GM12878 (cell line): Measurements from ENCODE around the gene AGO4. TPM values are rescaled to one million over a fixed set of nuclear protein-coding genes. Genes with fewer than 3 reads are reported as not detected.

Experiments used
- ATF7 ChIP-seq: fragments of 450-650 bp; IDR thresholded peaks from 2 replicates; pipeline ENCODE4 v1.6.1; 2016; ENCODE audit warnings: low read depth, mild to moderate bottlenecking
- BACH1 ChIP-seq: fragments of 450-650 bp; IDR thresholded peaks from 2 replicates; pipeline ENCODE4 v1.6.1; 2017; ENCODE audit warnings: mild to moderate bottlenecking, borderline replicate concordance
- BCL11A ChIP-seq: IDR thresholded peaks from 2 replicates; pipeline ENCODE4 v1.6.1; 2011; ENCODE audit warnings: low read depth, low read length
- CHD2 ChIP-seq: IDR thresholded peaks from 2 replicates; pipeline ENCODE4 v1.6.1; 2011; ENCODE audit warnings: low read depth, low read length, improper control_type of control experiment, borderline replicate concordance
- CTCF ChIP-seq, 3 experiments: IDR thresholded peaks in 2 of 3; conservative IDR thresholded peaks in 1 of 3; 2 replicates each; pipeline ENCODE4 v1.5.1; 2011; ENCODE audit warnings: low read depth in 3 of 3, low read length in 3 of 3, mild to moderate bottlenecking in 3 of 3, control low read depth in 2 of 3, moderate library complexity in 2 of 3, inconsistent platforms in 1 of 3, mixed read lengths in 1 of 3; ENCODE audit not compliant: control insufficient read depth in 2 of 3, insufficient read depth in 1 of 3; ENCODE audit errors: extremely low read depth in 1 of 3
- EED ChIP-seq: sonication (generic); IDR thresholded peaks from 2 replicates; pipeline ENCODE4 v1.6.1; 2016; ENCODE audit warnings: antibody characterized with exemption, low read depth
- FOS ChIP-seq: IDR thresholded peaks from 3 replicates; pipeline ENCODE4 v1.6.1; 2011; ENCODE audit warnings: borderline replicate concordance; ENCODE audit not compliant: insufficient read length; ENCODE audit errors: extremely low read depth
- GABPA ChIP-seq: IDR thresholded peaks from 2 replicates; pipeline ENCODE4 v1.6.1; 2014; ENCODE audit warnings: antibody characterized with exemption, low read depth, mild to moderate bottlenecking, inconsistent platforms
- HDAC6 ChIP-seq: fragments of 200-600 bp; sonication (generic); IDR thresholded peaks from one replicate; pipeline ENCODE4 v1.8.0; 2017; ENCODE audit warnings: antibody characterized with exemption; ENCODE audit not compliant: unreplicated experiment
- NR2F1 ChIP-seq: fragments of 450-650 bp; conservative IDR thresholded peaks from 2 replicates; pipeline ENCODE4 v1.6.1; 2017; ENCODE audit warnings: mild to moderate bottlenecking
- POLR2AphosphoS5 ChIP-seq: IDR thresholded peaks from 2 replicates; pipeline ENCODE4 v1.6.1; 2011; ENCODE audit warnings: mild to moderate bottlenecking, low read length, inconsistent platforms
- PRDM15 ChIP-seq: fragments of 450-650 bp; formaldehyde crosslinking; IDR thresholded peaks from 2 replicates; pipeline ENCODE4 v1.4.0; 2020; ENCODE audit warnings: mild to moderate bottlenecking, moderate library complexity
- RB1 ChIP-seq: fragments of 450-650 bp; formaldehyde crosslinking; IDR thresholded peaks from 2 replicates; pipeline ENCODE4 v1.6.1; 2017; ENCODE audit warnings: mild to moderate bottlenecking, borderline replicate concordance
- RFX5 ChIP-seq: IDR thresholded peaks from 2 replicates; pipeline ENCODE4 v1.6.1; 2011; ENCODE audit warnings: low read depth, low read length, improper control_type of control experiment
- SIN3A ChIP-seq: IDR thresholded peaks from 2 replicates; pipeline ENCODE4 v1.6.1; 2012; ENCODE audit warnings: low read depth, low read length, improper control_type of control experiment
- ZBTB33 ChIP-seq: fragments of 450-650 bp; IDR thresholded peaks from 2 replicates; pipeline ENCODE4 v1.6.1; 2017; ENCODE audit warnings: mild to moderate bottlenecking
- ZNF384 ChIP-seq: IDR thresholded peaks from 2 replicates; pipeline ENCODE4 v1.6.1; 2012; ENCODE audit warnings: low read depth, mild to moderate bottlenecking, low read length, improper control_type of control experiment, borderline replicate concordance
- polyA plus RNA-seq, 11 experiments: library from polyadenylated mRNA; depleted of rRNA in 4 of 11; unstranded in 6 of 11; stranded (reverse) in 5 of 11; fragments of >200 nt; fragmentation: Nextera tagmentation in 4 of 11; fragmentation: Illumina TruSeq in 1 of 11; extraction: Ambion mirVana in 4 of 11; extraction: Trizol in 1 of 11; gene quantifications; 1 replicate in 1 of 11; 2 replicates in 10 of 11; pipeline versions ENCODE4 v1.2.1 to v1.2.3, GENCODE V29; 2011 to 2016; ENCODE audit warnings: inconsistent platforms in 2 of 11, missing spikeins in 2 of 11, low read depth in 1 of 11
- total RNA-seq, 4 experiments: library from RNA; depleted of rRNA in 3 of 4; stranded (reverse); fragments of >200 nt in 3 of 4; fragmentation: Illumina TruSeq in 1 of 4; extraction: Trizol in 1 of 4; gene quantifications; 2 replicates each; pipeline versions ENCODE4 v1.2.1 to v1.2.3, GENCODE V29; 2013 to 2021
- TF ChIP-seq, protein P1 (sequence below): IDR thresholded peaks from 2 replicates; pipeline ENCODE4 v1.6.1; 2011; ENCODE audit warnings: mild to moderate bottlenecking, low read depth, low read length, moderate library complexity; ENCODE audit not compliant: insufficient replicate concordance
- TF ChIP-seq, protein P2 (sequence below): fragments of 450-650 bp; formaldehyde crosslinking; IDR thresholded peaks from 2 replicates; pipeline ENCODE4 v1.4.0; 2022; ENCODE audit warnings: mild to moderate bottlenecking, moderate library complexity

The AGO4 gene
- total and polyA plus RNA-seq, 10 of the 15 experiments (the other 5 are each of a cell fraction or from before 2014, with no cell fraction given) = 1.2 to 7.9 (median 3.2) TPM

DNA sequence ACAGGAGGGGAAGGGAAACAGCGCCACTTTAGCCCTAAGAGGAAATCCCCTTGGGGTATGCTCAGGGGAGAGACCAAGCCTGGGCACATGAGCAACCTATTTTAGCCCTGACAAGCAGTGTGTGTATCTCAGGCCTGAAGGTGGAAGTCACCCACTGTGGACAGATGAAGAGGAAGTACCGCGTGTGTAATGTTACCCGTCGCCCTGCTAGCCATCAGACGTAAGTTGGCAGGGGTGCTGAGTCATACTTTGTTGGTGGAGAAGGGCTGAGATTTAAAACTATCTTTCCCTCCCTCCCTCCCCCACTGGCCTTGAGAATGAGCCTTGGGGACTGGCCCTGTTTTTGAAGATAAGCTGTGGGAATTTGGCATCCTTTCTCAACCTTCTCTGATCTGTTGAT lies 86.4 kb downstream of the AGO4 start (continued):
- TF ChIP-seq CTCF (IDR thresholded peaks at IDR 0.05 in 2 of 3, conservative IDR thresholded peaks at IDR 0.05 in 1 of 3; ENCODE audit: control insufficient read depth in 2 of 3, extremely low read depth in 1 of 3, insufficient read depth in 1 of 3, low read depth in 3 of 3, low read length in 3 of 3) (peak in 2 of 3 experiments; percentile 7 to 18; a peak in 2 of 6 replicates), EED (0 out of 2 replicates have a peak, but pooled peaks have one; percentile 24), ZBTB33 (no peak), FOS (no peak), HDAC6 (no peak), RFX5 (no peak), GABPA (no peak), PRDM15 (CRISPR knock-in tag) (no peak), ATF7 (no peak), NR2F1 (no peak), SIN3A (no peak), POLR2AphosphoS5 (0 out of 2 replicates have a peak, but pooled peaks have one; percentile 17), BACH1 (peak; percentile 93), ZNF384 (no peak), RB1 (no peak), CHD2 (no peak), BCL11A (no peak)
- TF ChIP-seq, protein P1, sequence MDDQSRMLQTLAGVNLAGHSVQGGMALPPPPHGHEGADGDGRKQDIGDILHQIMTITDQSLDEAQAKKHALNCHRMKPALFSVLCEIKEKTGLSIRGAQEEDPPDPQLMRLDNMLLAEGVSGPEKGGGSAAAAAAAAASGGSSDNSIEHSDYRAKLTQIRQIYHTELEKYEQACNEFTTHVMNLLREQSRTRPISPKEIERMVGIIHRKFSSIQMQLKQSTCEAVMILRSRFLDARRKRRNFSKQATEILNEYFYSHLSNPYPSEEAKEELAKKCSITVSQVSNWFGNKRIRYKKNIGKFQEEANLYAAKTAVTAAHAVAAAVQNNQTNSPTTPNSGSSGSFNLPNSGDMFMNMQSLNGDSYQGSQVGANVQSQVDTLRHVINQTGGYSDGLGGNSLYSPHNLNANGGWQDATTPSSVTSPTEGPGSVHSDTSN = no peak
- TF ChIP-seq, protein P2, sequence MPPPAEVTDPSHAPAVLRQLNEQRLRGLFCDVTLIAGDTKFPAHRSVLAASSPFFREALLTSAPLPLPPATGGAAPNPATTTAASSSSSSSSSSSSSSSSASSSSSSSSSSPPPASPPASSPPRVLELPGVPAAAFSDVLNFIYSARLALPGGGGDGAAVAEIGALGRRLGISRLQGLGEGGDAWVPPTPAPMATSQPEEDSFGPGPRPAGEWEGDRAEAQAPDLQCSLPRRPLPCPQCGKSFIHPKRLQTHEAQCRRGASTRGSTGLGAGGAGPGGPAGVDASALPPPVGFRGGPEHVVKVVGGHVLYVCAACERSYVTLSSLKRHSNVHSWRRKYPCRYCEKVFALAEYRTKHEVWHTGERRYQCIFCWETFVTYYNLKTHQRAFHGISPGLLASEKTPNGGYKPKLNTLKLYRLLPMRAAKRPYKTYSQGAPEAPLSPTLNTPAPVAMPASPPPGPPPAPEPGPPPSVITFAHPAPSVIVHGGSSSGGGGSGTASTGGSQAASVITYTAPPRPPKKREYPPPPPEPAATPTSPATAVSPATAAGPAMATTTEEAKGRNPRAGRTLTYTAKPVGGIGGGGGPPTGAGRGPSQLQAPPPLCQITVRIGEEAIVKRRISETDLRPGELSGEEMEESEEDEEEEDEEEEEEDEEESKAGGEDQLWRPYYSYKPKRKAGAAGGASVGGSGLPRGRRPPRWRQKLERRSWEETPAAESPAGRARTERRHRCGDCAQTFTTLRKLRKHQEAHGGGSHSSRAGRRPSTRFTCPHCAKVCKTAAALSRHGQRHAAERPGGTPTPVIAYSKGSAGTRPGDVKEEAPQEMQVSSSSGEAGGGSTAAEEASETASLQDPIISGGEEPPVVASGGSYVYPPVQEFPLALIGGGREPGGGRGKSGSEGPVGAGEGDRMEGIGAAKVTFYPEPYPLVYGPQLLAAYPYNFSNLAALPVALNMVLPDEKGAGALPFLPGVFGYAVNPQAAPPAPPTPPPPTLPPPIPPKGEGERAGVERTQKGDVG (CRISPR knock-in tag) = no peak
